Stimulated activated CD4-positive, alpha-beta T cell treated with anti-CD3 and anti-CD28 coated beads, TNF-alpha, amount 100 ng/mL, for 4 hours (primary cell): Measurements from ENCODE around the gene SLC25A17.
"Not testable (repeated sequence)": the region's sequence is repeated elsewhere in the genome, so short reads cannot be mapped to it uniquely, and the experiment has no call there.

Source experiments
- DNase-seq, 3 experiments: peaks; one replicate each; pipeline ENCODE4 v3.0.0-alpha.2; 2020; ENCODE audit warnings: low read depth in 3 of 3

The SLC25A17 gene

GRCh38 chr22:40720538-40721256 lies 98.4 kb downstream of the SLC25A17 start:
- no peak for DNase-seq

- not testable (repeated sequence) for DNase-seq
Observed at GRCh38 chr22:40720156-40720537, 99.0 kb downstream of the SLC25A17 start.
